Rectal smooth muscle tissue (tissue), 1 donor: ENCODE data around the gene TCP11L1.
"Not testable (repeated sequence)": the region's sequence is repeated elsewhere in the genome, so short reads cannot be mapped to it uniquely, and the experiment has no call there.

Experiments
- H3K27ac ChIP-seq: one replicate; pipeline ENCODE4 v1.7.0; 2013; ENCODE audit warnings: low read depth, low read length, inconsistent platforms
- H3K27me3 ChIP-seq: one replicate; pipeline ENCODE4 v1.7.0; 2013; ENCODE audit warnings: low read length; ENCODE audit not compliant: control insufficient read depth, insufficient read depth
- H3K36me3 ChIP-seq: one replicate; pipeline ENCODE4 v1.7.0; 2013; ENCODE audit warnings: low read length; ENCODE audit not compliant: control insufficient read depth, insufficient read depth
- H3K4me1 ChIP-seq: one replicate; pipeline ENCODE4 v1.7.0; 2013; ENCODE audit warnings: low read length; ENCODE audit not compliant: control insufficient read depth, insufficient read depth
- H3K4me3 ChIP-seq: one replicate; pipeline ENCODE4 v1.7.0; 2013; ENCODE audit warnings: low read length
- H3K9ac ChIP-seq: one replicate; pipeline ENCODE4 v1.7.0; 2013; ENCODE audit warnings: low read length

Gene TCP11L1

GRCh38 chr11:33094157-33094556 is 54.8 kb downstream of the TCP11L1 start:
- no peaks in the 10 kb centered on the region for H3K27me3 ChIP-seq
- peaks cover 2% of the 10 kb centered on the region for H3K36me3 ChIP-seq
- no peaks in the 10 kb centered on the region for H3K4me1 ChIP-seq
- H3K27ac ChIP-seq, result no peak overlapping the region
- no peak overlapping the region for H3K9ac ChIP-seq
- H3K4me3 ChIP-seq, result no peak overlapping the region

GRCh38 chr11:33103836-33104235 is 64.5 kb downstream of the TCP11L1 start:
- Histone ChIP-seq H3K4me1 (no peaks in the 10 kb centered on the region), H3K4me3 (no peak overlapping the region), H3K27ac (no peak overlapping the region), H3K27me3 (no peaks in the 10 kb centered on the region), H3K9ac (no peak overlapping the region), H3K36me3 (peaks cover 3% of the 10 kb centered on the region)

- no peak overlapping the region for H3K27ac ChIP-seq
- no peak overlapping the region for H3K9ac ChIP-seq
- no peak overlapping the region for H3K4me3 ChIP-seq
- no peaks in the 10 kb centered on the region for H3K4me1 ChIP-seq
- no peaks in the 10 kb centered on the region for H3K36me3 ChIP-seq
- H3K27me3 ChIP-seq, result no peaks in the 10 kb centered on the region
These were observed 70.0 kb downstream of the TCP11L1 start for GRCh38 chr11:33109294-33109895.

- Histone ChIP-seq H3K27me3 (no peaks in the 10 kb centered on the region), H3K36me3 (no peaks in the 10 kb centered on the region), H3K4me1 (no peaks in the 10 kb centered on the region), H3K27ac (no peak overlapping the region), H3K4me3 (no peak overlapping the region), H3K9ac (no peak overlapping the region)
These were observed 70.7 kb downstream of the TCP11L1 start for GRCh38 chr11:33110083-33110482.

DNA sequence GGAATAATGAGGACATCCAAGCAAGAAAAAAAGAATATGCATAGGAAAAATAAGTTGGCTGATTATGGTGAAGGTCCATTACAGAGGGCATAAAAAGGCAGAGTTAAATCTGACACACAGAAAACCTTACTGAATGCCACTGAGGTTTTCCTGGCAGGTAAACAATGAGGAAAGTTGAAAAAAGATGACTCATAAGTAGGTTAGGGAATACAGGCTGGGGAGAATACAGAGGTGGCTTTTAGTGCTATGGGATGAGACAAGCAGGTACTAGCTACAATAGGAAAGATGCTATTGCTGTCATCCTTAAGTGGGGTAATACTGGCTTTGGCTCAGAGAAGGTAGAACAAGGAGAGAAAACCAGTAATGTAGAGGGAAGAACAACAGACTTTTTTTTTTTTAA is 77.2 kb downstream of the TCP11L1 start:
- H3K4me1 ChIP-seq, result no peaks in the 10 kb centered on the region
- no peak overlapping the region for H3K4me3 ChIP-seq
- H3K36me3 ChIP-seq, result no peaks in the 10 kb centered on the region
- no peak overlapping the region for H3K9ac ChIP-seq
- no peaks in the 10 kb centered on the region for H3K27me3 ChIP-seq
- no peak overlapping the region for H3K27ac ChIP-seq

- not testable (repeated sequence) for H3K9ac ChIP-seq, H3K4me1 ChIP-seq, H3K4me3 ChIP-seq, H3K36me3 ChIP-seq, H3K27ac ChIP-seq, H3K27me3 ChIP-seq
These were observed 83.3 kb downstream of the TCP11L1 start for GRCh38 chr11:33122696-33123095.
